Prostate gland (tissue), 2 donors: ENCODE results near the gene TMPRSS11A. TPM values are rescaled to one million over a fixed set of nuclear protein-coding genes. Genes with fewer than 3 reads are reported as not detected.

Experiments used
- DNase-seq: peaks from one replicate; pipeline ENCODE4 v3.0.0-alpha.2; 2019; ENCODE audit warnings: low spot score
- H3K27ac ChIP-seq, 2 donors: fragments of 200-600 bp; sonication (generic); 2 replicates each; pipeline ENCODE4 v1.5.1; 2017 to 2019
- H3K27me3 ChIP-seq: fragments of 200-600 bp; sonication (generic); replicated peaks from 2 replicates; pipeline ENCODE4 v1.5.1; 2019; ENCODE audit not compliant: insufficient read depth
- H3K36me3 ChIP-seq, 2 donors: fragments of 200-600 bp; sonication (generic); 1 replicate in 1 of 2; 2 replicates in 1 of 2; pipeline versions ENCODE4 v1.5.1 to v1.8.1; 2017 to 2019
- H3K4me1 ChIP-seq: fragments of 200-600 bp; sonication (generic); replicated peaks from 2 replicates; pipeline ENCODE4 v1.5.1; 2019
- H3K4me3 ChIP-seq, 2 donors: fragments of 200-600 bp; sonication (generic); 2 replicates each; pipeline ENCODE4 v1.5.1; 2017 to 2019
- H3K9me3 ChIP-seq: fragments of 200-600 bp; sonication (generic); 2 replicates; pipeline ENCODE4 v1.5.1; 2017
- POLR2A ChIP-seq: fragments of 450-650 bp; IDR thresholded peaks from one replicate; pipeline ENCODE4 v1.6.1; 2016; ENCODE audit warnings: antibody characterized with exemption, mild to moderate bottlenecking
- POLR2AphosphoS5 ChIP-seq: sonication (generic); formaldehyde crosslinking; IDR thresholded peaks from one replicate; pipeline ENCODE4 v1.6.1; 2017; ENCODE audit warnings: antibody characterized with exemption
- WGBS: methylation state at CpG from one replicate; pipeline ENCODE4 v1.1.5; 2018; 5-methylcytosine and 5-hydroxymethylcytosine counted together
- intact Hi-C: fragments of 100-400 bp; cut with DNase I; formaldehyde crosslinking; loops from one replicate; pipeline ENCODE4 v1.14.2; 2022
- total RNA-seq, 2 donors: library from RNA; depleted of rRNA; stranded (reverse); fragments of >200 nt; gene quantifications; one replicate each; pipeline ENCODE4 v1.1.0, GENCODE V29; 2016
- TF ChIP-seq, protein P1 (sequence below), 4 experiments: fragments of 200-600 bp in 2 of 4; fragments of 450-650 bp in 2 of 4; sonication (generic) in 2 of 4; IDR thresholded peaks; 1 replicate in 3 of 4; 2 replicates in 1 of 4; pipeline ENCODE4 v1.5.1; 2016 to 2019; ENCODE audit warnings: antibody characterized with exemption in 4 of 4, mild to moderate bottlenecking in 2 of 4, moderate library complexity in 2 of 4

The TMPRSS11A gene
- total RNA-seq, 2 donors from 2014 or later = 0.18 to 0.45 TPM

- H3K4me3 ChIP-seq = no peak overlapping the region
- TF ChIP-seq POLR2AphosphoS5 = no peak
- TF ChIP-seq, protein P1, sequence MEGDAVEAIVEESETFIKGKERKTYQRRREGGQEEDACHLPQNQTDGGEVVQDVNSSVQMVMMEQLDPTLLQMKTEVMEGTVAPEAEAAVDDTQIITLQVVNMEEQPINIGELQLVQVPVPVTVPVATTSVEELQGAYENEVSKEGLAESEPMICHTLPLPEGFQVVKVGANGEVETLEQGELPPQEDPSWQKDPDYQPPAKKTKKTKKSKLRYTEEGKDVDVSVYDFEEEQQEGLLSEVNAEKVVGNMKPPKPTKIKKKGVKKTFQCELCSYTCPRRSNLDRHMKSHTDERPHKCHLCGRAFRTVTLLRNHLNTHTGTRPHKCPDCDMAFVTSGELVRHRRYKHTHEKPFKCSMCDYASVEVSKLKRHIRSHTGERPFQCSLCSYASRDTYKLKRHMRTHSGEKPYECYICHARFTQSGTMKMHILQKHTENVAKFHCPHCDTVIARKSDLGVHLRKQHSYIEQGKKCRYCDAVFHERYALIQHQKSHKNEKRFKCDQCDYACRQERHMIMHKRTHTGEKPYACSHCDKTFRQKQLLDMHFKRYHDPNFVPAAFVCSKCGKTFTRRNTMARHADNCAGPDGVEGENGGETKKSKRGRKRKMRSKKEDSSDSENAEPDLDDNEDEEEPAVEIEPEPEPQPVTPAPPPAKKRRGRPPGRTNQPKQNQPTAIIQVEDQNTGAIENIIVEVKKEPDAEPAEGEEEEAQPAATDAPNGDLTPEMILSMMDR (IDR thresholded peaks at IDR 0.05) = no peak
- no peak for TF ChIP-seq POLR2A
- no peaks in the 10 kb centered on the region for H3K36me3 ChIP-seq
- intact Hi-C loops = loop anchor here (10.0 kb wide), 1 partner anchor 191 kb away; no protein-coding TSS in a partner anchor
- WGBS = 39% methylated on average over 2 of the region's 2 CpGs
- H3K4me1 ChIP-seq = no peaks in the 10 kb centered on the region
- H3K27ac ChIP-seq = no peak overlapping the region
- H3K9me3 ChIP-seq = no peaks in the 10 kb centered on the region
- DNase-seq = no peak
- H3K27me3 ChIP-seq = no peaks in the 10 kb centered on the region
These were observed 20.0 kb upstream of the TMPRSS11A start for GRCh38 chr4:67983333-67983732.

DNA sequence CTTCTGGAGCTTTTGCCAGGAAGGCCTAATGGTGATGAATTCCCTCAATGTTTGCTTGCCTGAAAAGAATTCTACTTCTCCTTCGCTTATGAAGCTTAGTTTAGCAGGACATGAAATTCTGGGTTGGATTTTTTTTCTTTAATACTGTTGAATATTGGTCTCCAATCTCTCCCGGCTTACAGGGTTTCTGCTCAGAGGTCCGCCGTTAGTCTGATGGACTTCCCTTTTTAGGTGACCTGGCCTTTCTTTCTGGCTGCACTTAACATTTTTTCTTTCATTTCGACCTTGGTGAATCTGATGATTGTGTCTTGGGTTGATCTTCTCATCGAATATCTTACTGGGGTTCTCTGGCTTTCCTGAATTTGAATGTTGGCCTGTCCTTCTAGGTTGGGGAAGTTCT, 17.2 kb upstream of the TMPRSS11A start:
- Histone ChIP-seq H3K36me3 (no peaks in the 10 kb centered on the region), H3K27me3 (no peaks in the 10 kb centered on the region), H3K4me3 (no peak overlapping the region), H3K9me3 (no peaks in the 10 kb centered on the region), H3K27ac (no peak overlapping the region), H3K4me1 (no peaks in the 10 kb centered on the region)
- TF ChIP-seq, protein P1 (IDR thresholded peaks at IDR 0.05) = no peak
- TF ChIP-seq POLR2AphosphoS5 (no peak), POLR2A (no peak)
- WGBS = 96% methylated on average over 6 of the region's 6 CpGs
- intact Hi-C loops = loop anchor here (10.0 kb wide), 1 partner anchor 194 kb away; no protein-coding TSS in a partner anchor
- DNase-seq = no peak

DNA sequence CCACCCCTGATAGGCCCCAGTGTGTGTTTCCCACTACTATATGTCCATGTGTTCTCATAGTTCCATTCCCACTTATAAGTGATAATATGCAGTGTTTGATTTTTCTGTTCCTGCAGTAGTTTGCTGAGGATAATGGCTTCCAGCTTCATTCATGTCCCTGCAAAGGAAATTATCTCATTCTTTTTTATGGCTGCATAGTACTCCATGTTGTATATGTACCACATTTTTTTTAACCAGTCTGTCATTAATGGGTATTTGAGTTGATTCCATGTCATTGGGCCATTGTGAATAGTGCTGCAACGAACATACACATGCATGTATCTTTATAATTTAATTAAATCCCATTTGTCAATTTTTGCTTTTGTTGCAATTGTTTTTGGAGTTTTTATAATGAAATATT, 10.3 kb upstream of the TMPRSS11A start:
- TF ChIP-seq POLR2AphosphoS5 (no peak), POLR2A (no peak)
- TF ChIP-seq, protein P1 (IDR thresholded peaks at IDR 0.05) = no peak
- Histone ChIP-seq H3K9me3 (no peaks in the 10 kb centered on the region), H3K4me3 (no peak overlapping the region), H3K4me1 (no peaks in the 10 kb centered on the region), H3K27me3 (no peaks in the 10 kb centered on the region), H3K27ac (no peak overlapping the region), H3K36me3 (no peaks in the 10 kb centered on the region)
- WGBS = 84% methylated on average over 1 of the region's 1 CpG
- intact Hi-C loops = no loop called here
- no peak for DNase-seq

DNA sequence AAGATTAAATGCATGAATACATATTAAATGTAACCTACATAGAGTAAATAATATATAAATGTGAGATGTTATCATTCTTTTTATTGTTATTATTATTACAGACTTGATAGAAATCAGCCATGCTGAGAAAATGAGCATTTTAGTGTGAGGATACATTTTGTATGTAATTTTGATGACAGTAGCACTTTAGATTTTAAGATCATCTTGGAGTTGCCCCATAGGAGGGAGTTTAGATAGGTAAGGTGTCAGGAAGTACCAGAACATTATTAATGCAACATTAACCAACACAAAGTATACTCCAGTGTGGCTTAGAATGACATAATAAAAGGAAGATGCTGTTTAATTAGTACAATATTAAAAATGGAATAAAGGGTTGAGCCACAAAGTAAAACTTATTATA, 8.4 kb downstream of the TMPRSS11A start:
- no peaks in the 10 kb centered on the region for H3K4me1 ChIP-seq
- H3K36me3 ChIP-seq = no peaks in the 10 kb centered on the region
- no peaks in the 10 kb centered on the region for H3K27me3 ChIP-seq
- intact Hi-C loops = no loop called here
- H3K27ac ChIP-seq = no peak overlapping the region
- no peak for DNase-seq
- TF ChIP-seq, protein P1 (IDR thresholded peaks at IDR 0.05) = no peak
- TF ChIP-seq POLR2AphosphoS5 = no peak
- no peak for TF ChIP-seq POLR2A
- no peak overlapping the region for H3K4me3 ChIP-seq
- H3K9me3 ChIP-seq = no peaks in the 10 kb centered on the region

GRCh38 chr4:67941074-67941473, 22.2 kb downstream of the TMPRSS11A start:
- no peaks in the 10 kb centered on the region for H3K4me1 ChIP-seq
- WGBS = 60% methylated on average over 3 of the region's 3 CpGs

More at GRCh38 chr4:67941074-67941473, 22.2 kb downstream of the TMPRSS11A start:
- H3K27ac ChIP-seq = no peak overlapping the region
- no peak for TF ChIP-seq POLR2AphosphoS5
- TF ChIP-seq, protein P1 (IDR thresholded peaks at IDR 0.05) = no peak
- no peak for TF ChIP-seq POLR2A
- no peaks in the 10 kb centered on the region for H3K27me3 ChIP-seq
- DNase-seq = no peak
- H3K36me3 ChIP-seq = no peaks in the 10 kb centered on the region
- H3K9me3 ChIP-seq = no peaks in the 10 kb centered on the region
- H3K4me3 ChIP-seq = no peak overlapping the region
- intact Hi-C loops = no loop called here
